Measurements from ENCODE around the gene CPLANE1. TPM values are rescaled to one million over a fixed set of nuclear protein-coding genes. Genes with fewer than 3 reads are reported as not detected.

Gene CPLANE1
- total and polyA plus RNA-seq, 10 of the 15 experiments (the other 5 are each of a cell fraction or from before 2014, with no cell fraction given): 1.7 to 14.8 (median 6.7) TPM

GRCh38 chr5:37182667-37183066 is 66.5 kb downstream of the CPLANE1 start:
- Histone ChIP-seq H3K36me3 (ENCODE audit: control insufficient read depth in 2 of 2, insufficient read depth in 2 of 2, low read length in 1 of 2) (no peaks in the 10 kb centered on the region; a peak in 1 of 4 replicates), H3K27me3 (replicated peaks in 1 of 2; ENCODE audit: control insufficient read depth in 2 of 2, insufficient read depth in 2 of 2, low read length in 1 of 2) (no peaks in the 10 kb centered on the region), H3K4me3 (no peak overlapping the region), H3K4me1 (ENCODE audit: control insufficient read depth, insufficient read depth, low read length) (peaks cover 4% of the 10 kb centered on the region; the same call in 1 of the 2 replicates), H3K9me3 (replicated peaks; ENCODE audit: control insufficient read depth, insufficient read depth, low read length) (no peaks in the 10 kb centered on the region), H4K20me1 (ENCODE audit: control insufficient read depth, insufficient read depth) (no peaks in the 10 kb centered on the region), H3K79me2 (ENCODE audit: control insufficient read depth, insufficient read depth, low read length) (no peaks in the 10 kb centered on the region), H3K4me2 (ENCODE audit: control insufficient read depth, insufficient read depth) (no peak overlapping the region), H2AFZ (ENCODE audit: control insufficient read depth, low read depth, low read length) (no peak overlapping the region), H3K27ac (ENCODE audit: control insufficient read depth, insufficient read depth) (peak overlapping the region; percentile 61; the same call in 1 of the 2 replicates), H3K9ac (ENCODE audit: control insufficient read depth, insufficient read depth, low read length) (no peak overlapping the region)
- POLR2A ChIA-PET: no interaction called here
- TF ChIP-seq NR2C1 (IDR thresholded peaks at IDR 0.05): no peak
- TF ChIP-seq PBX3 (IDR thresholded peaks at IDR 0.05; ENCODE audit: insufficient replicate concordance, low read depth, low read length): no peak
- TF ChIP-seq RFX5 (IDR thresholded peaks at IDR 0.05; ENCODE audit: low read depth, low read length): no peak
- TF ChIP-seq JUNB (IDR thresholded peaks at IDR 0.05): peak; percentile 38; the same call in 1 of the 2 replicates
- TF ChIP-seq MAX (IDR thresholded peaks at IDR 0.05; ENCODE audit: low read depth, low read length): no peak
- in situ Hi-C loops (cut with MboI): no loop called here
- SMC1A ChIA-PET (ENCODE audit: uncharacterized antibody, unreplicated experiment): interaction anchor here (0.5 to 1.3 kb wide), 4 partner anchors 13 to 71 kb away, joined by 3 to 6 read pairs (median 4); no protein-coding TSS in a partner anchor
- 50% methylated on average over 1 of the region's 1 CpG for WGBS (ENCODE audit: insufficient coverage, insufficient replicate concordance, low lambda C conversion rate, missing lambda C conversion rate)
- CTCF ChIA-PET: interaction anchor here (0.6 kb wide), 1 partner anchor 241 kb away, joined by 4 read pairs; no protein-coding TSS in a partner anchor
- intact Hi-C loops (cut with micrococcal nuclease; ENCODE audit: unreplicated experiment): loop anchor here (5.0 kb wide), 1 partner anchor 70 kb away; no protein-coding TSS in a partner anchor
- RAD21 ChIA-PET (ENCODE audit: unreplicated experiment): interaction anchor here (0.6 to 0.8 kb wide), 2 partner anchors 10 to 143 kb away, joined by 3 read pairs; no protein-coding TSS in a partner anchor
- BruUV-seq (replicated peaks): no TSS peak
- DNase-seq (ENCODE audit: low read depth, low spot score) (no peak), ATAC-seq (peak; percentile 64), FAIRE-seq (no peak)

- in situ Hi-C loops (cut with MboI): no loop called here
- 64% methylated on average over 3 of the region's 3 CpGs for WGBS (ENCODE audit: insufficient coverage, insufficient replicate concordance, low lambda C conversion rate, missing lambda C conversion rate)
- no peak for FAIRE-seq
- TF ChIP-seq SMAD1 (IDR thresholded peaks at IDR 0.05; ENCODE audit: low read depth, partially characterized antibody): no peak
- no peak for TF ChIP-seq ATF7 (IDR thresholded peaks at IDR 0.05; ENCODE audit: low read depth)
- no peak for TF ChIP-seq ZNF217 (IDR thresholded peaks at IDR 0.05)
- no peak for TF ChIP-seq POLR2AphosphoS5 (IDR thresholded peaks at IDR 0.05; ENCODE audit: low read length)
- TF ChIP-seq HDAC6 (IDR thresholded peaks at IDR 0.05; ENCODE audit: unreplicated experiment): no peak
- TF ChIP-seq FOS (IDR thresholded peaks at IDR 0.05; ENCODE audit: borderline replicate concordance, extremely low read depth, insufficient read length): no peak
- TF ChIP-seq, protein P1, sequence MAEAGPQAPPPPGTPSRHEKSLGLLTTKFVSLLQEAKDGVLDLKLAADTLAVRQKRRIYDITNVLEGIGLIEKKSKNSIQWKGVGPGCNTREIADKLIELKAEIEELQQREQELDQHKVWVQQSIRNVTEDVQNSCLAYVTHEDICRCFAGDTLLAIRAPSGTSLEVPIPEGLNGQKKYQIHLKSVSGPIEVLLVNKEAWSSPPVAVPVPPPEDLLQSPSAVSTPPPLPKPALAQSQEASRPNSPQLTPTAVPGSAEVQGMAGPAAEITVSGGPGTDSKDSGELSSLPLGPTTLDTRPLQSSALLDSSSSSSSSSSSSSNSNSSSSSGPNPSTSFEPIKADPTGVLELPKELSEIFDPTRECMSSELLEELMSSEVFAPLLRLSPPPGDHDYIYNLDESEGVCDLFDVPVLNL (IDR thresholded peaks at IDR 0.05; ENCODE audit: low read depth, low read length): no peak
These were observed 74.2 kb downstream of the CPLANE1 start for GRCh38 chr5:37174928-37175327.

More at GRCh38 chr5:37174928-37175327, 74.2 kb downstream of the CPLANE1 start:
- no peak overlapping the region for H3K4me2 ChIP-seq (ENCODE audit: control insufficient read depth, insufficient read depth)
- ChIA-PET POLR2A (no interaction called here), RAD21 (ENCODE audit: unreplicated experiment) (no interaction called here), CTCF (no interaction called here), SMC1A (ENCODE audit: uncharacterized antibody, unreplicated experiment) (interaction anchor here (1.1 to 1.2 kb wide), 2 partner anchors 27 to 104 kb away, joined by 3 read pairs; no protein-coding TSS in a partner anchor)
- H3K79me2 ChIP-seq (ENCODE audit: control insufficient read depth, insufficient read depth, low read length): no peaks in the 10 kb centered on the region
- H3K36me3 ChIP-seq (ENCODE audit: control insufficient read depth in 2 of 2, insufficient read depth in 2 of 2, low read length in 1 of 2): peaks cover 0 to 6% of the 10 kb centered on the region in 2 experiments; a peak in 3 of 4 replicates
- H3K4me1 ChIP-seq (ENCODE audit: control insufficient read depth, insufficient read depth, low read length): no peaks in the 10 kb centered on the region
- ATAC-seq (no peak), DNase-seq (ENCODE audit: low read depth, low spot score) (no peak)
- H3K9me3 ChIP-seq (replicated peaks; ENCODE audit: control insufficient read depth, insufficient read depth, low read length): no peaks in the 10 kb centered on the region
- no peak overlapping the region for H2AFZ ChIP-seq (ENCODE audit: control insufficient read depth, low read depth, low read length)
- H3K27ac ChIP-seq (ENCODE audit: control insufficient read depth, insufficient read depth): no peak overlapping the region
- no peaks in the 10 kb centered on the region for H4K20me1 ChIP-seq (ENCODE audit: control insufficient read depth, insufficient read depth)
- H3K9ac ChIP-seq (ENCODE audit: control insufficient read depth, insufficient read depth, low read length): no peak overlapping the region
- intact Hi-C loops (cut with micrococcal nuclease; ENCODE audit: unreplicated experiment): no loop called here
- H3K27me3 ChIP-seq (replicated peaks in 1 of 2; ENCODE audit: control insufficient read depth in 2 of 2, insufficient read depth in 2 of 2, low read length in 1 of 2): no peaks in the 10 kb centered on the region
- no TSS peak for BruUV-seq (replicated peaks)
- H3K4me3 ChIP-seq: no peak overlapping the region
